DND-41 (cell line): ENCODE data around the gene CARD10.

Source experiments
- ATAC-seq: fragments of 200-7000 bp; cut with Tn5 transposase; 3 replicates; pipeline ENCODE4 v1.9.1; 2021; ENCODE audit warnings: low read depth; ENCODE audit not compliant: insufficient read depth
- DNase-seq: peaks from one replicate; pipeline ENCODE4 v3.0.0-alpha.2; 2020
- H2AFZ ChIP-seq: 2 replicates; pipeline ENCODE4 v1.6.0; 2012; ENCODE audit warnings: low read depth, low read length
- H3K27ac ChIP-seq: 2 replicates; pipeline ENCODE4 v1.5.1; 2012; ENCODE audit warnings: low read length, inconsistent platforms
- H3K27me3 ChIP-seq: fragments of 200-600 bp; sonication (generic); 2 replicates; pipeline ENCODE4 v1.6.0; 2012; ENCODE audit warnings: low read length, mild to moderate bottlenecking, inconsistent platforms; ENCODE audit not compliant: insufficient read depth, poor library complexity
- H3K36me3 ChIP-seq: 2 replicates; pipeline ENCODE4 v1.5.1; 2012; ENCODE audit warnings: low read length, inconsistent platforms; ENCODE audit not compliant: insufficient read depth
- H3K4me1 ChIP-seq: 2 replicates; pipeline ENCODE4 v1.5.1; 2012; ENCODE audit warnings: mild to moderate bottlenecking, low read length; ENCODE audit not compliant: insufficient read depth
- H3K4me2 ChIP-seq: 2 replicates; pipeline ENCODE4 v1.6.0; 2012; ENCODE audit warnings: mild to moderate bottlenecking, moderate library complexity, low read length, inconsistent platforms; ENCODE audit not compliant: insufficient read depth
- H3K4me3 ChIP-seq, 2 experiments: fragments of 200-600 bp in 1 of 2; shearing (Covaris generic) in 1 of 2; 2 replicates each; pipeline ENCODE4 v1.5.1; 2012 to 2016; ENCODE audit warnings: inconsistent platforms in 2 of 2, low read length in 2 of 2, mild to moderate bottlenecking in 2 of 2, low read depth in 1 of 2, moderate library complexity in 1 of 2
- H3K79me2 ChIP-seq: 2 replicates; pipeline ENCODE4 v1.6.0; 2012; ENCODE audit warnings: low read length, inconsistent platforms; ENCODE audit not compliant: insufficient read depth
- H3K9ac ChIP-seq: 2 replicates; pipeline ENCODE4 v1.6.0; 2012; ENCODE audit warnings: low read depth, mild to moderate bottlenecking, inconsistent platforms, low read length, moderate library complexity
- H3K9me3 ChIP-seq: 2 replicates; pipeline ENCODE4 v1.5.1; 2012; ENCODE audit warnings: low read length, moderate library complexity, mild to moderate bottlenecking, inconsistent platforms; ENCODE audit not compliant: insufficient read depth, severe bottlenecking
- H4K20me1 ChIP-seq: 2 replicates; pipeline ENCODE4 v1.6.0; 2012; ENCODE audit warnings: low read length; ENCODE audit not compliant: insufficient read depth
- CTCF ChIP-seq: IDR thresholded peaks from 2 replicates; pipeline ENCODE4 v1.5.1; 2012; ENCODE audit warnings: borderline replicate concordance, low read length, moderate library complexity, mild to moderate bottlenecking; ENCODE audit not compliant: poor library complexity, severe bottlenecking; ENCODE audit errors: extremely low read depth
- EZH2 ChIP-seq: IDR thresholded peaks from 3 replicates; pipeline ENCODE4 v1.6.1; 2012; ENCODE audit warnings: borderline replicate concordance, low read depth, mild to moderate bottlenecking, moderate library complexity, low read length, inconsistent platforms; ENCODE audit not compliant: severe bottlenecking

Gene CARD10

GRCh38 chr22:37555029-37555428 is 35.8 kb upstream of the CARD10 start:
- H3K4me2 ChIP-seq, result no peak overlapping the region
- TF ChIP-seq EZH2, result no peak
- no peak for TF ChIP-seq CTCF
- no peaks in the 10 kb centered on the region for H4K20me1 ChIP-seq
- ATAC-seq (no peak), DNase-seq (no peak)
- H3K27ac ChIP-seq, result no peak overlapping the region
- H3K4me1 ChIP-seq, result no peaks in the 10 kb centered on the region
- no peak overlapping the region for H2AFZ ChIP-seq
- no peaks in the 10 kb centered on the region for H3K36me3 ChIP-seq
- no peaks in the 10 kb centered on the region for H3K79me2 ChIP-seq
- peaks cover 7% of the 10 kb centered on the region for H3K27me3 ChIP-seq
- H3K9ac ChIP-seq, result no peak overlapping the region
- H3K9me3 ChIP-seq, result no peaks in the 10 kb centered on the region
- H3K4me3 ChIP-seq, result no peak overlapping the region

GRCh38 chr22:37553725-37554124 is 34.5 kb upstream of the CARD10 start:
- TF ChIP-seq CTCF, result no peak
- TF ChIP-seq EZH2, result no peak
- H3K4me3 ChIP-seq, result no peak overlapping the region
- H2AFZ ChIP-seq, result no peak overlapping the region
- H3K79me2 ChIP-seq, result no peaks in the 10 kb centered on the region
- ATAC-seq (no peak), DNase-seq (no peak)
- H3K36me3 ChIP-seq, result no peaks in the 10 kb centered on the region
- no peaks in the 10 kb centered on the region for H3K4me1 ChIP-seq
- no peak overlapping the region for H3K4me2 ChIP-seq
- H3K9ac ChIP-seq, result no peak overlapping the region
- no peak overlapping the region for H3K27ac ChIP-seq
- H4K20me1 ChIP-seq, result no peaks in the 10 kb centered on the region
- peaks cover 7% of the 10 kb centered on the region for H3K27me3 ChIP-seq
- no peaks in the 10 kb centered on the region for H3K9me3 ChIP-seq

- Histone ChIP-seq H3K36me3 (no peaks in the 10 kb centered on the region), H3K9ac (no peak overlapping the region), H3K27ac (no peak overlapping the region), H3K4me1 (no peaks in the 10 kb centered on the region), H3K4me2 (no peak overlapping the region), H3K4me3 (no peak overlapping the region), H3K79me2 (no peaks in the 10 kb centered on the region), H3K27me3 (peaks cover 7% of the 10 kb centered on the region), H4K20me1 (no peaks in the 10 kb centered on the region), H3K9me3 (no peaks in the 10 kb centered on the region), H2AFZ (no peak overlapping the region)
- ATAC-seq (no peak), DNase-seq (no peak)
- no peak for TF ChIP-seq EZH2
- TF ChIP-seq CTCF, result no peak
These were observed 33.4 kb upstream of the CARD10 start for GRCh38 chr22:37552524-37553163.
